Measurements from ENCODE around the gene NLRC3. TPM values are rescaled to one million over a fixed set of nuclear protein-coding genes. Genes with fewer than 3 reads are reported as not detected.

The NLRC3 gene
- total RNA-seq, 1 donor, result under 0.01 TPM

DNA sequence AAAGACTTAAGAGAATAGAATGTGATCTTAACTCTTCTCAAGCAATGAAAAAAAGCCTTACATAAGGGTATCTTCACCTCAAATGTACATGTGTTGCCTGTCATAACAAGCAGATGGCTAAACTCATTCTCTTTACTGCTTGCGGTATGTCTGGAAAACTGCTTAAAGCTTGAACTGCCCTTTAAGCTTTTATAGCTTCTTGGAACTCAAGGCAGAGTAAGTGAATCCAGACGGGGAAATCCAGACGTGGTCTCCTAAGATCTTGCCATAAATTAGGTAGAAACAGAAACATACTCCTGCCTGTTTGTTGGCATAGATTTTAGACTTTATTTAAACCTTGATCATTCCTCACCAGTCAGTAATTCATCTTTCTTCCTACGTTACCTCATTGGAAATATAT, 56.8 kb downstream of the NLRC3 start:
- H3K79me2 ChIP-seq (ENCODE audit: insufficient read depth, low read length), result no peaks in the 10 kb centered on the region
- DNase-seq (ENCODE audit: insufficient read length, low spot score, missing footprints), result no peak

GRCh38 chr16:3519581-3519980, 57.6 kb downstream of the NLRC3 start:
- H3K36me3 ChIP-seq (ENCODE audit: insufficient read depth, low read length), result peaks cover 31% of the 10 kb centered on the region
- no peaks in the 10 kb centered on the region for H3K79me2 ChIP-seq (ENCODE audit: insufficient read depth, low read length)
- H3K4me2 ChIP-seq (ENCODE audit: insufficient read depth, low read length), result no peak overlapping the region
- H3K27ac ChIP-seq (ENCODE audit: low read depth, low read length), result no peak overlapping the region
- TF ChIP-seq, protein P1, sequence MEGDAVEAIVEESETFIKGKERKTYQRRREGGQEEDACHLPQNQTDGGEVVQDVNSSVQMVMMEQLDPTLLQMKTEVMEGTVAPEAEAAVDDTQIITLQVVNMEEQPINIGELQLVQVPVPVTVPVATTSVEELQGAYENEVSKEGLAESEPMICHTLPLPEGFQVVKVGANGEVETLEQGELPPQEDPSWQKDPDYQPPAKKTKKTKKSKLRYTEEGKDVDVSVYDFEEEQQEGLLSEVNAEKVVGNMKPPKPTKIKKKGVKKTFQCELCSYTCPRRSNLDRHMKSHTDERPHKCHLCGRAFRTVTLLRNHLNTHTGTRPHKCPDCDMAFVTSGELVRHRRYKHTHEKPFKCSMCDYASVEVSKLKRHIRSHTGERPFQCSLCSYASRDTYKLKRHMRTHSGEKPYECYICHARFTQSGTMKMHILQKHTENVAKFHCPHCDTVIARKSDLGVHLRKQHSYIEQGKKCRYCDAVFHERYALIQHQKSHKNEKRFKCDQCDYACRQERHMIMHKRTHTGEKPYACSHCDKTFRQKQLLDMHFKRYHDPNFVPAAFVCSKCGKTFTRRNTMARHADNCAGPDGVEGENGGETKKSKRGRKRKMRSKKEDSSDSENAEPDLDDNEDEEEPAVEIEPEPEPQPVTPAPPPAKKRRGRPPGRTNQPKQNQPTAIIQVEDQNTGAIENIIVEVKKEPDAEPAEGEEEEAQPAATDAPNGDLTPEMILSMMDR (IDR thresholded peaks at IDR 0.05; ENCODE audit: extremely low read depth, low read depth, low read length), result no peak
- H2AFZ ChIP-seq (ENCODE audit: low read length), result no peak overlapping the region
- H4K20me1 ChIP-seq (ENCODE audit: insufficient read depth, low read length), result no peaks in the 10 kb centered on the region
- no peaks in the 10 kb centered on the region for H3K27me3 ChIP-seq (ENCODE audit: insufficient read depth, low read length)
- no peak overlapping the region for H3K4me3 ChIP-seq (ENCODE audit: insufficient read depth, low read length)
- no peak for DNase-seq (ENCODE audit: insufficient read length, low spot score, missing footprints)
- peaks cover 5% of the 10 kb centered on the region for H3K4me1 ChIP-seq (ENCODE audit: insufficient read depth, low read length)
- H3K9me3 ChIP-seq (ENCODE audit: low read depth, low read length), result no peaks in the 10 kb centered on the region

More for the DNA sequence above, 56.8 kb downstream of the NLRC3 start:
- Histone ChIP-seq H3K27ac (ENCODE audit: low read depth, low read length) (no peak overlapping the region), H3K27me3 (ENCODE audit: insufficient read depth, low read length) (no peaks in the 10 kb centered on the region), H3K4me2 (ENCODE audit: insufficient read depth, low read length) (no peak overlapping the region), H3K9me3 (ENCODE audit: low read depth, low read length) (no peaks in the 10 kb centered on the region), H3K36me3 (ENCODE audit: insufficient read depth, low read length) (peaks cover 37% of the 10 kb centered on the region), H4K20me1 (ENCODE audit: insufficient read depth, low read length) (no peaks in the 10 kb centered on the region), H3K4me3 (ENCODE audit: insufficient read depth, low read length) (no peak overlapping the region), H2AFZ (ENCODE audit: low read length) (no peak overlapping the region), H3K4me1 (ENCODE audit: insufficient read depth, low read length) (no peaks in the 10 kb centered on the region)
- TF ChIP-seq, protein P1 (IDR thresholded peaks at IDR 0.05; ENCODE audit: extremely low read depth, low read depth, low read length), result no peak

- Histone ChIP-seq H3K27ac (ENCODE audit: low read depth, low read length) (no peak overlapping the region), H4K20me1 (ENCODE audit: insufficient read depth, low read length) (no peaks in the 10 kb centered on the region), H3K79me2 (ENCODE audit: insufficient read depth, low read length) (no peaks in the 10 kb centered on the region), H3K9me3 (ENCODE audit: low read depth, low read length) (no peaks in the 10 kb centered on the region), H3K27me3 (ENCODE audit: insufficient read depth, low read length) (no peaks in the 10 kb centered on the region), H3K4me1 (ENCODE audit: insufficient read depth, low read length) (peaks cover 11% of the 10 kb centered on the region), H3K36me3 (ENCODE audit: insufficient read depth, low read length) (peaks cover 33% of the 10 kb centered on the region), H3K4me2 (ENCODE audit: insufficient read depth, low read length) (no peak overlapping the region), H2AFZ (ENCODE audit: low read length) (no peak overlapping the region), H3K4me3 (ENCODE audit: insufficient read depth, low read length) (no peak overlapping the region)
- no peak for DNase-seq (ENCODE audit: insufficient read length, low spot score, missing footprints)
- TF ChIP-seq, protein P1 (IDR thresholded peaks at IDR 0.05; ENCODE audit: extremely low read depth, low read depth, low read length), result no peak
Observed at GRCh38 chr16:3518986-3519348, 58.2 kb downstream of the NLRC3 start.

DNA sequence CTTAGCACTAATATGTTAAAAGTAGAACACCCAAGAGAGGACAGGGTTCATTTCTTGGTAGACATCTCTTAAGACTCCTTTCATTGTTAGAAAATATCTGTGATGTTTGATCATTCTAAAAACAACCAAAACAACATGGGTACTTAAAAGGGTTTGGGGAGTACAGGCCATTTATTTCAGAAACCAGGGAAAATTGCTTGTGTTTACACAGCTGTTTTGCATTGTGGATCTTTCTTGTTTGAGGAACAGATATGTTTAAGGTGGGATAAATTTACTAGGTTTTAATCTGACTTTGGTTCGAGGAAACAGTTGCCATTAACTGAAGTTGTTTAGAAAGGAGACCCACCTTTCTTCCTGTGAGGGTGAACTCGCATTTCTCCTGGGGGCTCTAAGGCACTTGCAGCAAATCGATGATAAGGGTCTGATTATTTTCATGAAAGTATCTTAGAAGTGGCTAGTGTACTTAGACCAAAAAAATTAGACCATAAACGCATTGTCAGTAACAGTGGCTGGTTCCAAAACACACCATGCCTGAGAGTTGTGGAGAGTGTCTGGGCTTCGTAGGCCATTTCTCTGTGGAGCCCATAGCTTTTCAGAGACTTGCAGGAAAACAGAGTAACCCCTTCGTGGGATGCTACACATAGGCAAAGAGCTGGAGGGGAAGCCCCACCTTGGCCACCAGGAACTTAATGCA, 58.8 kb downstream of the NLRC3 start:
- no peak overlapping the region for H2AFZ ChIP-seq (ENCODE audit: low read length)
- TF ChIP-seq, protein P1 (IDR thresholded peaks at IDR 0.05; ENCODE audit: extremely low read depth, low read depth, low read length), result no peak
- no peak overlapping the region for H3K4me2 ChIP-seq (ENCODE audit: insufficient read depth, low read length)
- H3K9me3 ChIP-seq (ENCODE audit: low read depth, low read length), result no peaks in the 10 kb centered on the region
- H3K4me1 ChIP-seq (ENCODE audit: insufficient read depth, low read length), result peaks cover 11% of the 10 kb centered on the region
- no peaks in the 10 kb centered on the region for H4K20me1 ChIP-seq (ENCODE audit: insufficient read depth, low read length)
- H3K27ac ChIP-seq (ENCODE audit: low read depth, low read length), result no peak overlapping the region
- no peaks in the 10 kb centered on the region for H3K27me3 ChIP-seq (ENCODE audit: insufficient read depth, low read length)
- DNase-seq (ENCODE audit: insufficient read length, low spot score, missing footprints), result no peak
- no peaks in the 10 kb centered on the region for H3K79me2 ChIP-seq (ENCODE audit: insufficient read depth, low read length)
- H3K4me3 ChIP-seq (ENCODE audit: insufficient read depth, low read length), result no peak overlapping the region
- H3K36me3 ChIP-seq (ENCODE audit: insufficient read depth, low read length), result peaks cover 33% of the 10 kb centered on the region

Data from osteoblast (primary cell).